Calu3 (cell line): Measurements from ENCODE around the gene H6PD. TPM values are rescaled to one million over a fixed set of nuclear protein-coding genes. Genes with fewer than 3 reads are reported as not detected.

Experiments used
- BruUV-seq: library from RNA; stranded (reverse); fragments of 400-500 nt; replicated peaks from 2 replicates; lab custom pipeline; 2021; lab: Mats Ljungman, UMichigan
- CTCF ChIA-PET: fragments of 300-600 bp; sonication (Branson Sonifier 250); formaldehyde crosslinking; loops from one replicate; lab custom pipeline; 2022; ENCODE audit warnings: antibody characterized with exemption; lab: Charles Lee
- DNase-seq: peaks from one replicate; pipeline ENCODE4 v3.0.0; 2022
- H3K27ac Mint-ChIP-seq: one replicate; pipeline ENCODE4 v1.8.0; 2022; ENCODE audit warnings: mixed read lengths; ENCODE audit not compliant: unreplicated experiment
- H3K27me3 Mint-ChIP-seq: one replicate; pipeline ENCODE4 v1.8.0; 2022; ENCODE audit warnings: mixed read lengths; ENCODE audit not compliant: unreplicated experiment
- H3K36me3 Mint-ChIP-seq: one replicate; pipeline ENCODE4 v1.8.0; 2022; ENCODE audit warnings: mild to moderate bottlenecking, moderate library complexity, mixed read lengths; ENCODE audit not compliant: insufficient read depth, unreplicated experiment
- H3K4me1 Mint-ChIP-seq: one replicate; pipeline ENCODE4 v1.8.0; 2022; ENCODE audit warnings: mild to moderate bottlenecking, low read depth, mixed read lengths; ENCODE audit not compliant: unreplicated experiment
- H3K4me3 Mint-ChIP-seq: one replicate; pipeline ENCODE4 v1.8.0; 2022; ENCODE audit warnings: mild to moderate bottlenecking, low read depth, moderate library complexity, mixed read lengths; ENCODE audit not compliant: unreplicated experiment
- H3K9me3 Mint-ChIP-seq: one replicate; pipeline ENCODE4 v1.8.0; 2022; ENCODE audit warnings: low read depth, mixed read lengths; ENCODE audit not compliant: unreplicated experiment
- intact Hi-C: fragments of 100-400 bp; cut with micrococcal nuclease; formaldehyde crosslinking; loops from one replicate; pipeline ENCODE4 v1.10.0; 2022; ENCODE audit not compliant: unreplicated experiment
- total RNA-seq: library from RNA; stranded (reverse); gene quantifications from 2 replicates; pipeline ENCODE4 v1.2.3, GENCODE V29; 2022
- TF ChIP-seq, protein P1 (sequence below): fragments of 200-600 bp; IDR thresholded peaks from one replicate; pipeline ENCODE4 v1.8.0; 2022; ENCODE audit warnings: antibody characterized with exemption; ENCODE audit not compliant: unreplicated experiment

The H6PD gene
- total RNA-seq, 1 experiment from 2014 or later, result 18.0 TPM

DNA sequence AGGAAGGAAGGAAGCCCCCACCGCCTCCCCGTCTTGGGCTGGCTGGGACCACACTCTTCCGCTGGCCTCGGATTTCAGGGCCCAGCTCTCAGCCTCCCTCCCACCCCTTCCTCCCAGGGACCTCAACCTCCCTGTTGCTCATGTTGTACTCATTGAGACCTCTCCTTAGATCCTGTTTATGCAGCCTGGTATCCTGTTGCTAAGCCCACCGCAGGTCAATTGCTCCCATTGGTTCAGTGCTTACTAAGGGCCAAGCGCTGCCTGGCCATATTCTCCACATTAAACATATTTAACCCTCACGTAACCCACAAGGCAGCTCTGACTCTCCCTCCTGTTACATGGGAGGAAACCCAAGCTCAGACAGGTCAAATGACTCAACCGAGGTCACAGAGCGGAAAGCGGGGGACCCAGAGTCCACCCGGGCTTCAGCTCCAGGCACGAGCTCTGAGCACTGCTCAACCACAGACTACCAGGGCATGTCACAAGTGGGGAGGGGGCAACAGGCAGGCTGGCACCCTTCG is 23.2 kb upstream of the H6PD start:
- Mint-ChIP-seq H3K4me3 (no peak overlapping the region), H3K4me1 (peaks cover 6% of the 10 kb centered on the region), H3K36me3 (peaks cover 6% of the 10 kb centered on the region), H3K9me3 (no peaks in the 10 kb centered on the region), H3K27me3 (peaks cover 17% of the 10 kb centered on the region), H3K27ac (no peak overlapping the region)
- no peak for DNase-seq
- CTCF ChIA-PET, result no interaction called here
- TF ChIP-seq, protein P1, sequence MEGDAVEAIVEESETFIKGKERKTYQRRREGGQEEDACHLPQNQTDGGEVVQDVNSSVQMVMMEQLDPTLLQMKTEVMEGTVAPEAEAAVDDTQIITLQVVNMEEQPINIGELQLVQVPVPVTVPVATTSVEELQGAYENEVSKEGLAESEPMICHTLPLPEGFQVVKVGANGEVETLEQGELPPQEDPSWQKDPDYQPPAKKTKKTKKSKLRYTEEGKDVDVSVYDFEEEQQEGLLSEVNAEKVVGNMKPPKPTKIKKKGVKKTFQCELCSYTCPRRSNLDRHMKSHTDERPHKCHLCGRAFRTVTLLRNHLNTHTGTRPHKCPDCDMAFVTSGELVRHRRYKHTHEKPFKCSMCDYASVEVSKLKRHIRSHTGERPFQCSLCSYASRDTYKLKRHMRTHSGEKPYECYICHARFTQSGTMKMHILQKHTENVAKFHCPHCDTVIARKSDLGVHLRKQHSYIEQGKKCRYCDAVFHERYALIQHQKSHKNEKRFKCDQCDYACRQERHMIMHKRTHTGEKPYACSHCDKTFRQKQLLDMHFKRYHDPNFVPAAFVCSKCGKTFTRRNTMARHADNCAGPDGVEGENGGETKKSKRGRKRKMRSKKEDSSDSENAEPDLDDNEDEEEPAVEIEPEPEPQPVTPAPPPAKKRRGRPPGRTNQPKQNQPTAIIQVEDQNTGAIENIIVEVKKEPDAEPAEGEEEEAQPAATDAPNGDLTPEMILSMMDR, result no peak
- no TSS peak for BruUV-seq
- intact Hi-C loops, result no loop called here

DNA sequence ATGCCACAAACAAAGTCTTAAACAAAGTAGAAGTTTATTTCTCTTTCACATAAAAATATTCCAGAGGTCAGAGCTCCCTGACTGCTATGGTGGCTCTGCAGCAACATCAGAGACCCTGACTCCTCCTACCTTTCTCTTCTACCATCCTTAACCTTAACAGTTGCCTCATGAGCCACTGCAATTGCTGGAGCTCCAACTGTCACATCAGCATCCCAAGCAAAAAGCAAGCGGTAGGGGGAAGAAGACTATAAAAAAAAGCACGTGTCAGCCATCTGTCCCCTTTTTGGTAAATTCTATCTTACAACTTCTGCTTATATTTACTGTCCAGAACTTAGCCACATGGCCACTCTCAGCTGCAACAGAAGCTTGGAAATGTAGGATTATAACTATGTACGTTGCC is 21.8 kb upstream of the H6PD start:
- no peak for DNase-seq
- TF ChIP-seq, protein P1, result no peak
- peaks cover 5% of the 10 kb centered on the region for H3K27me3 Mint-ChIP-seq
- H3K36me3 Mint-ChIP-seq, result peaks cover 6% of the 10 kb centered on the region
- CTCF ChIA-PET, result no interaction called here
- H3K9me3 Mint-ChIP-seq, result no peaks in the 10 kb centered on the region
- no peak overlapping the region for H3K27ac Mint-ChIP-seq
- peaks cover 6% of the 10 kb centered on the region for H3K4me1 Mint-ChIP-seq
- no TSS peak for BruUV-seq
- intact Hi-C loops, result no loop called here
- H3K4me3 Mint-ChIP-seq, result no peak overlapping the region

DNA sequence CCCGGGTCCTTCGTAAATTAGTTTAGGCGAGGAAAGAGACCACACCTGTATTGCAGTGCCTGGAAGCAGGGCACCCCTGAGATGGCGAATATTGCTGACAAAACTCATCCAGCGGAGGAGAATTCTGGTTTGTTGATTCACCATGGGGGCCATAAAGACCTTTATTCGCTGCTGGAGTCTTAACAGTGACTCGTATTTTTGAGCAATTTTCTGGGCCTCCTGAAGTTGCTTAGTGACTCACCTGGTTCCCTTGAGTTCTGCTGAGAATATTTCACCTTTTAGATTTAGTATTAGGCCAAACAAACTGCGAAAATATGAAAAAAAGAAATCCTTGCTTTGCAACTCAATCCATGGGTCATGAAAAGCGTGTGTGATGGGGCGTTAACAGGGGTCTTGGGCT is 20.6 kb upstream of the H6PD start:
- TF ChIP-seq, protein P1, result no peak
- H3K27me3 Mint-ChIP-seq, result no peaks in the 10 kb centered on the region
- H3K4me3 Mint-ChIP-seq, result no peak overlapping the region
- no peak overlapping the region for H3K27ac Mint-ChIP-seq
- H3K36me3 Mint-ChIP-seq, result peaks cover 6% of the 10 kb centered on the region
- CTCF ChIA-PET, result no interaction called here
- BruUV-seq, result no TSS peak
- peaks cover 6% of the 10 kb centered on the region for H3K4me1 Mint-ChIP-seq
- no peak for DNase-seq
- H3K9me3 Mint-ChIP-seq, result no peaks in the 10 kb centered on the region
- intact Hi-C loops, result no loop called here

DNA sequence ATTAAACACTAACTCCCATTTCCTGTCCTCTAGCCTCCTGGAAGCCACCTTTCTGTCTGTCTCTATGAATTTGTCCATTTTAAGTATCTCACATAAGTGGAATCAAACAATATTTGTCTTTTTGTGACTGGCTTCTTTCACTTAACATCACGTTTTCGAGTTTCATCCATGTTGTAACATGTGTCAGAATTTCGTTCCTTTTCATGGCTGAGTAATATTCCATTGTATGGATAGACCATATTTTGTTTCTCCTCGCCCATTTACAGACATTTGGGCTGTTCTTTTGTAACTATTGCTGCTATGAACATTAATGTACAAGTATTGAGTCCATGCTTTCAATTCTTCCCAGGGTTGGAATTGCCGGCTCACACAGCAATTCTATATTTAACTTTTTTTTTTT is 15.7 kb upstream of the H6PD start:
- CTCF ChIA-PET, result no interaction called here
- intact Hi-C loops, result no loop called here
- no peak for DNase-seq
- TF ChIP-seq, protein P1, result no peak
- peaks cover 15% of the 10 kb centered on the region for H3K27me3 Mint-ChIP-seq
- peaks cover 6% of the 10 kb centered on the region for H3K9me3 Mint-ChIP-seq
- no TSS peak for BruUV-seq
- H3K36me3 Mint-ChIP-seq, result no peaks in the 10 kb centered on the region
- no peak overlapping the region for H3K4me3 Mint-ChIP-seq
- H3K27ac Mint-ChIP-seq, result no peak overlapping the region
- no peaks in the 10 kb centered on the region for H3K4me1 Mint-ChIP-seq
